Neural crest cell (in vitro differentiated cells): ENCODE data around the gene EXOSC7. TPM values are rescaled to one million over a fixed set of nuclear protein-coding genes. Genes with fewer than 3 reads are reported as not detected.

ENCODE experiments used
- DNase-seq: peaks from one replicate; pipeline ENCODE4 v3.0.0; 2021; ENCODE audit warnings: low read depth, mixed read lengths, low spot score
- H3K27ac Mint-ChIP-seq: one replicate; pipeline ENCODE4 v1.8.0; 2021; ENCODE audit warnings: mild to moderate bottlenecking, mixed read lengths; ENCODE audit not compliant: unreplicated experiment
- H3K27me3 Mint-ChIP-seq: 2 replicates; pipeline ENCODE4 v1.8.0; 2021; ENCODE audit warnings: low read depth, mild to moderate bottlenecking, mixed read lengths
- H3K36me3 Mint-ChIP-seq: 2 replicates; pipeline ENCODE4 v1.8.0; 2021; ENCODE audit warnings: low read depth, mild to moderate bottlenecking, mixed read lengths
- H3K4me1 Mint-ChIP-seq: 2 replicates; pipeline ENCODE4 v1.8.0; 2021; ENCODE audit warnings: mixed read lengths
- H3K4me3 Mint-ChIP-seq: one replicate; pipeline ENCODE4 v1.8.0; 2021; ENCODE audit warnings: mild to moderate bottlenecking, mixed read lengths
- H3K9me3 Mint-ChIP-seq: 2 replicates; pipeline ENCODE4 v1.8.0; 2021; ENCODE audit warnings: mixed read lengths
- total RNA-seq: library from RNA; stranded (reverse); gene quantifications from 2 replicates; pipeline ENCODE4 v1.2.1, GENCODE V29; 2021
- TF ChIP-seq, protein P1 (sequence below): fragments of 200-600 bp; sonication (generic); conservative IDR thresholded peaks from 2 replicates; pipeline ENCODE4 v1.5.0; 2021; ENCODE audit warnings: antibody characterized with exemption, mild to moderate bottlenecking

Gene EXOSC7
- total RNA-seq, 1 donor from 2014 or later, result 50.7 TPM

DNA sequence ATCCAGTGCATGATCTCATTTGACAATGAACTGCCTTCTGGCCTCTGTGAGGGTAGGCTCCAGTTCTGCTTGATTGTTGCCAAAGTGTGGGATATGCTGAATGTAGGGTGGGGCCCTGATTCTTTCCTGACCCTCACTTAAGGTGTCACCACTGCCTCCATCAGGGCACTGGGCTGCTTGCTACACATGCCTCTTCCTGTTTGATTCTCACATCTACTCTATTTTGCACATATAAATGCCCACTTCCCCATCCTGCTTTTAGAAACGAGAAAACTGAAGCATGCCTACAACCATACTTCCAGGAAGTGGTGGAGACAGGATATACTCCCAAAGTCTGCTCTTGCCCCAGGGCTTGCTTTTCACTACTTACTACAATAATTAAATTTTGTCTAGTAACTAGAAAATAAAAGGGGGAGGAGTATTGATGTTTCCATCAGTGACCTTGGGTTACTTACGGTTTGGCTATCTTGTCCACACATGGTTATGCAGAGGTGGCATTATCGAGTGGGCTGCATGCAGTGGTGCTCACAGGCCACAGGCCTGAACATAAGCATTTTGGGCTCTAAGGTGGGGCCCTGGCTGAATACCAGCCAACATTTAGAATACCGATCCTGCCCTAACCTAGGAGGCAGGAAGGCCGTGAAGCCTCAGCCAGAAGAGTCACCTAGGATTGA, 6.8 kb upstream of the EXOSC7 start:
- Mint-ChIP-seq H3K4me3 (no peak overlapping the region), H3K9me3 (no peaks in the 10 kb centered on the region), H3K27ac (no peak overlapping the region), H3K4me1 (peaks cover 11% of the 10 kb centered on the region), H3K27me3 (no peaks in the 10 kb centered on the region), H3K36me3 (no peaks in the 10 kb centered on the region)
- TF ChIP-seq, protein P1, sequence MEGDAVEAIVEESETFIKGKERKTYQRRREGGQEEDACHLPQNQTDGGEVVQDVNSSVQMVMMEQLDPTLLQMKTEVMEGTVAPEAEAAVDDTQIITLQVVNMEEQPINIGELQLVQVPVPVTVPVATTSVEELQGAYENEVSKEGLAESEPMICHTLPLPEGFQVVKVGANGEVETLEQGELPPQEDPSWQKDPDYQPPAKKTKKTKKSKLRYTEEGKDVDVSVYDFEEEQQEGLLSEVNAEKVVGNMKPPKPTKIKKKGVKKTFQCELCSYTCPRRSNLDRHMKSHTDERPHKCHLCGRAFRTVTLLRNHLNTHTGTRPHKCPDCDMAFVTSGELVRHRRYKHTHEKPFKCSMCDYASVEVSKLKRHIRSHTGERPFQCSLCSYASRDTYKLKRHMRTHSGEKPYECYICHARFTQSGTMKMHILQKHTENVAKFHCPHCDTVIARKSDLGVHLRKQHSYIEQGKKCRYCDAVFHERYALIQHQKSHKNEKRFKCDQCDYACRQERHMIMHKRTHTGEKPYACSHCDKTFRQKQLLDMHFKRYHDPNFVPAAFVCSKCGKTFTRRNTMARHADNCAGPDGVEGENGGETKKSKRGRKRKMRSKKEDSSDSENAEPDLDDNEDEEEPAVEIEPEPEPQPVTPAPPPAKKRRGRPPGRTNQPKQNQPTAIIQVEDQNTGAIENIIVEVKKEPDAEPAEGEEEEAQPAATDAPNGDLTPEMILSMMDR, result no peak
- no peak for DNase-seq

DNA sequence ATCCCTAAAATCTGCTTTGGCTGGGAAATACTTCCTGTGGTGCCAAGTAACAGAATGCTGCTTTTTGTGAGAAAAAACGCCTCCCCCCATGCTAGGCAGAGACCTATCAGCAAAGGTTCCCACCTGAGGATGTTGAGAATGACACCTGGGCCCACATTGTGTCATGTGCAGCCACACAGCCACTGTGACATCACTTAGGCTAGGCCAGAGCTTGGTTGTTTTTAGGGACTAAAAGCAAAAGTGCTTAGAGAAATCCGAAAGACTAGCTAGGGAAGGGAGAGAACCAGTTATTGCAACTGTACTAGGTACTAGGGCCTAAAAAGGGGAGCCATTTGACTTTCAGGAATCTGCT, 6.2 kb upstream of the EXOSC7 start:
- Mint-ChIP-seq H3K36me3 (no peaks in the 10 kb centered on the region), H3K4me1 (peaks cover 11% of the 10 kb centered on the region), H3K4me3 (no peak overlapping the region), H3K9me3 (no peaks in the 10 kb centered on the region), H3K27ac (no peak overlapping the region), H3K27me3 (no peaks in the 10 kb centered on the region)
- TF ChIP-seq, protein P1, result no peak
- DNase-seq, result no peak

DNA sequence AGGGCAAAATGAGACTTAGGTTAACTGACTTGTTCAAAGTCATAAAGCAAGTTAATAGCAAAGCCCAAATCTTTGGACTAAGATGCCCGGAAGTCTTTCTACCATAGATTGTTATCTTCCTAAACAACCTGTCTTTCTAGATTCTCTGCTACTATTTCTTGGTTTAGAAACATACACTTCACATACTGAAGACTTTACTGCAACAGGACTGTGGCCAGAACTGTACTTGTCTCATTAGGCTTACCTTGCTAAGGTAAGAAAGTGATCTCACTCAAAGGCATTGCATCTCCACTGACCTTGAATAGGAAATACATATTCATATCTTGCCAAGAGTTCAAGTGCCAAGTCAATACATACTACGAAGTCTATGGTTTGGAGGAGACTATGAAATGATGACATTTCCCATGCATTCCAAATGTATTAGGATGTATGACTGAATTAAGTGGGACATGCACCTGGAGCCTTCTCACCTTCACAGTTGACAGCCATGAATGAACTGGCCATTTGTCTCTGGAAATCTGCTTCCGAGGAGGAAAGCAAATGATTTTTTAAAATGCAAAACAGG, 5.0 kb upstream of the EXOSC7 start:
- Mint-ChIP-seq H3K4me3 (no peak overlapping the region), H3K27ac (no peak overlapping the region), H3K27me3 (no peaks in the 10 kb centered on the region), H3K4me1 (peaks cover 14% of the 10 kb centered on the region), H3K36me3 (no peaks in the 10 kb centered on the region), H3K9me3 (no peaks in the 10 kb centered on the region)
- TF ChIP-seq, protein P1, result no peak
- no peak for DNase-seq

DNA sequence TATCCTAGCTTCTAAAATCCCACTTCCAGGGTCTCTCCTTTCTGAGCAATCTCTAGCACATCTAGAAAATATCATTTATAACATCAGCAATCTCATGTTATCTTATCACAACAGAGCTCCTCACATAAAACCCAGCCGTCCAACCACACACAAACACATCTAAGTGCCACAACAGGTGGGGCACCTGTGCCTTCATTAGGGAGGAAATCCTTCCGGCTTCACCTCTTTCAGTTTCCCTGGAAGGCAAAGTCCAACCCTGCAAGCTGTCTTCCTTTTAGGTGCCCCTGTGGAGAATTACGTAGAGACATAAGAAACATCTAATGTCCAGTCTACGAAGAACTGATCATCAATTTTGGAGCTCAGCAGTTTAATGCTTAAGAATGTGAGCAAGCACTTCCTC, 1.6 kb upstream of the EXOSC7 start:
- Mint-ChIP-seq H3K27me3 (no peaks in the 10 kb centered on the region), H3K4me3 (peak overlapping the region; percentile 95), H3K27ac (no peak overlapping the region), H3K9me3 (no peaks in the 10 kb centered on the region), H3K36me3 (no peaks in the 10 kb centered on the region), H3K4me1 (peaks cover 34% of the 10 kb centered on the region)
- TF ChIP-seq, protein P1, result no peak
- no peak for DNase-seq

DNA sequence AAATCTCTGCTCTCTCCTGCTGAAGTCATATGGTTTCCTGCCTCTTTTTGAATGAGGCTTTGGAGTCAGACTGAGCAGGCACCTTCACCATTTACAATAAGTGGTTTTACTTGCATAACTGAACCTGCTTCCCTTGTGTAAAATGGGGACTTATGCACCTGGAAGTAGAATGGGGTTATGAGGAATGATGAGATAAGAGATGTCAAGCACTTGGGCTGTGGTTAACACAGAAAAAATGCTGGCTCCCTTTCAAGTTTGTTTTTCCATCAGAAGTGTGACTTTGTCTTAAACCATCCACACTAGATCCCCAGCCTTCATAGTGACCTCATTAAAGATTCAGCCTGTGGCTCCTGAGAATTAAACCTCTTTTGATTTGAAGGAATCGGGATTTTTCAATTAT, 5.2 kb downstream of the EXOSC7 start:
- no peak overlapping the region for H3K4me3 Mint-ChIP-seq
- H3K9me3 Mint-ChIP-seq, result no peaks in the 10 kb centered on the region
- H3K27me3 Mint-ChIP-seq, result no peaks in the 10 kb centered on the region
- TF ChIP-seq, protein P1, result no peak
- DNase-seq, result no peak
- peaks cover 10% of the 10 kb centered on the region for H3K36me3 Mint-ChIP-seq
- H3K27ac Mint-ChIP-seq, result no peak overlapping the region
- H3K4me1 Mint-ChIP-seq, result peaks cover 19% of the 10 kb centered on the region
